Thoracic aorta (tissue), 2 donors: ENCODE data around the gene KCNK17. TPM values are rescaled to one million over a fixed set of nuclear protein-coding genes. Genes with fewer than 3 reads are reported as not detected.
A peak's percentile ranks its signal among the peaks of the same experiment; 100 is the strongest.

Source experiments
- ATAC-seq: fragments of 150-250 bp; one replicate; pipeline ENCODE4 v1.8.0; 2017; ENCODE audit warnings: low read depth; ENCODE audit not compliant: insufficient number of reproducible peaks, low FRiP score
- DNase-seq: peaks from one replicate; pipeline ENCODE4 v3.0.0-alpha.2; 2020; ENCODE audit warnings: low spot score
- H3K27ac ChIP-seq, 2 donors: fragments of 200-600 bp; sonication (generic); 1 replicate in 1 of 2; 2 replicates in 1 of 2; pipeline ENCODE4 v1.5.1; 2016; ENCODE audit warnings: mild to moderate bottlenecking in 2 of 2, moderate library complexity in 2 of 2
- H3K27me3 ChIP-seq: fragments of 200-600 bp; sonication (generic); replicated peaks from 2 replicates; pipeline ENCODE4 v1.6.0; 2016; ENCODE audit warnings: mild to moderate bottlenecking; ENCODE audit not compliant: insufficient read depth
- H3K36me3 ChIP-seq: fragments of 200-600 bp; sonication (generic); one replicate; pipeline ENCODE4 v1.5.1; 2016
- H3K4me1 ChIP-seq, 2 donors: fragments of 200-600 bp; sonication (generic); 1 replicate in 1 of 2; 2 replicates in 1 of 2; pipeline versions ENCODE4 v1.5.1 to v1.6.0; 2016; ENCODE audit warnings: low read depth in 2 of 2, mild to moderate bottlenecking in 1 of 2; ENCODE audit not compliant: control insufficient read depth in 1 of 2
- H3K4me3 ChIP-seq: fragments of 200-600 bp; sonication (generic); 2 replicates; pipeline ENCODE4 v1.5.1; 2016; ENCODE audit warnings: mild to moderate bottlenecking
- H3K9me3 ChIP-seq: fragments of 200-600 bp; sonication (generic); 2 replicates; pipeline ENCODE4 v1.5.1; 2016
- CTCF ChIP-seq: fragments of 200-600 bp; sonication (generic); IDR thresholded peaks from one replicate; pipeline ENCODE4 v1.5.1; 2019; ENCODE audit warnings: antibody characterized with exemption
- total RNA-seq, 2 donors: library from RNA; depleted of rRNA; stranded (reverse); fragments of >200 nt; gene quantifications; one replicate each; pipeline versions ENCODE4 v1.1.0 to v1.2.3, GENCODE V29; 2016

KCNK17 gene
- total RNA-seq, 2 donors from 2014 or later, result 11.6 to 20.9 TPM

- Histone ChIP-seq H3K27me3 (no peaks in the 10 kb centered on the region), H3K36me3 (no peaks in the 10 kb centered on the region), H3K9me3 (no peaks in the 10 kb centered on the region), H3K4me1 (peaks cover 9 to 84% of the 10 kb centered on the region in 2 donors), H3K4me3 (peak overlapping the region; percentile 78), H3K27ac (peak overlapping the region; percentile 72 to 81)
- peak; percentile 11 for ATAC-seq
- no peak for TF ChIP-seq CTCF
- DNase-seq, result no peak
Measured at GRCh38 chr6:39313526-39314272, 520 bp downstream of the KCNK17 start.

- DNase-seq, result no peak
- ATAC-seq, result no peak
- H3K4me3 ChIP-seq, result peak overlapping the region; percentile 78
- no peak for TF ChIP-seq CTCF
- no peaks in the 10 kb centered on the region for H3K9me3 ChIP-seq
- peak overlapping the region; percentile 72 to 81 for H3K27ac ChIP-seq
- H3K36me3 ChIP-seq, result peaks cover under 1% of the 10 kb centered on the region
- H3K27me3 ChIP-seq, result no peaks in the 10 kb centered on the region
- peaks cover 9 to 77% of the 10 kb centered on the region in 2 donors for H3K4me1 ChIP-seq
Measured at GRCh38 chr6:39312912-39313525, 1.2 kb downstream of the KCNK17 start.

DNA sequence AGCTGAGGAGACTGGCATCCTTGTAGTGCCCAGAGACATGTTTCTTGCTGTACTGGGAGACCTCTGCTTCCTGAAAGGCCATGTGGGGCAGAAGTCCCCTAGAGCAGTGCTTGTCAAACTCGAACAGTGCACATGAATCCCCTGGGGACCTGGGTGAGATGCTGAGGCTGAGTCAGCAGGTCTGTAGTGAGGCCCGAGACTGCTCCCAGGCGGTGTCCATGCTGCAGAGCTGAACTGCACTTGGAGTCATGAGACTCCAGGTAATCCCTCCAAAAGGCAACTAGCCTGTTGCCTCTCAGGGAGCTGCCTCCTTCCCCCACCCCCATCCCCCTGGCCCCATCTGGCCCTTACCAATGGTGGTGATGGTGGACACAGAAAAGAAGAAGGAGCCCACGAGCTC is 3.7 kb downstream of the KCNK17 start:
- Histone ChIP-seq H3K27ac (no peak overlapping the region), H3K4me1 (peaks cover 9 to 52% of the 10 kb centered on the region in 2 donors), H3K36me3 (peaks cover 4% of the 10 kb centered on the region), H3K9me3 (no peaks in the 10 kb centered on the region), H3K27me3 (no peaks in the 10 kb centered on the region), H3K4me3 (no peak overlapping the region)
- TF ChIP-seq CTCF, result no peak
- DNase-seq, result no peak
- no peak for ATAC-seq

DNA sequence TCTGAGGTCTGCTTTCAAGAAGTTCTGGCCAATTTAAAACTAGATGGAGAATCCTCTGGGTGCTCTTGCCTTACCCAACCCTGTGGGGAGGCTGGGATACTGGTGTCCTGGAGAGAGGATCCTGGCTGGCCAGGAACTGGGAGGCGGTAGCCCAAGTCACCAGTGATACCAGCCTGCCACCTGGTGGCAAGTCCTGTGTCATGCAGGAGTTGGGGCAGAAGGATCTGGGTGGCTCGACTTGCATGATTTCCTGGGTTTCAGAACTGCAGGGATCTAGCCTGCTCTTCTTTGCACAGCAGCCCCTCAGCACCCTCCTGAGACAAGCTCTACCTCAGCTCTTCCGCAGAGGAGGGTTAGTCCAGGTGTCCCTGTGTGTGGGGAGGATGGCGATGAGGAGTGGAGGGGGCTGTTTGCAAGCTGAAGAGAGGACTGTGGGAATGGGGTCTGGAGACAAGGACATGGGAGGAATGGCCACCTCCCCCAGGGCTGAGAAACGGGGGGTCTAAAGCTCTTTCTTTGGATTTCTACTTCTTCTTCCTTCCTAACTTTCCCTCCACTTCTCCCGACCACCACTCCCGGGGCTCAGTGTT is 4.2 kb downstream of the KCNK17 start:
- DNase-seq, result no peak
- Histone ChIP-seq H3K27me3 (no peaks in the 10 kb centered on the region), H3K4me1 (peaks cover 9 to 47% of the 10 kb centered on the region in 2 donors), H3K4me3 (no peak overlapping the region), H3K27ac (no peak overlapping the region), H3K36me3 (peaks cover 4% of the 10 kb centered on the region), H3K9me3 (no peaks in the 10 kb centered on the region)
- TF ChIP-seq CTCF, result peak; percentile 86
- ATAC-seq, result no peak

GRCh38 chr6:39307462-39307861 is 6.8 kb downstream of the KCNK17 start:
- DNase-seq, result no peak
- Histone ChIP-seq H3K4me3 (no peak overlapping the region), H3K36me3 (peaks cover 4% of the 10 kb centered on the region), H3K4me1 (peaks cover 0 to 30% of the 10 kb centered on the region in 2 donors), H3K9me3 (no peaks in the 10 kb centered on the region), H3K27ac (no peak overlapping the region), H3K27me3 (no peaks in the 10 kb centered on the region)
- no peak for TF ChIP-seq CTCF
- ATAC-seq, result no peak
